Diencephalon (tissue), 1 donor: ENCODE measurements around the gene FAM187B. TPM values are rescaled to one million over a fixed set of nuclear protein-coding genes. Genes with fewer than 3 reads are reported as not detected.

Experiments used
- total RNA-seq: library from RNA; depleted of rRNA; stranded (reverse); fragments of >200 nt; gene quantifications from one replicate; pipeline ENCODE4 v1.2.3, GENCODE V29; 2014

Gene FAM187B
- total RNA-seq: not detected

GRCh38 chr19:35228177-35228930 is at the start of gene FAM187B:
FAM187B (minus strand) TSS chr19:35228739; CDS start chr19:35228680, 59 bp downstream.

GRCh38 chr19:35268536-35269437 is 40.2 kb upstream of the FAM187B start, which contains the start of gene USF2:
USF2 (plus strand) TSS chr19:35268962; CDS start chr19:35269102, 140 bp downstream.

DNA sequence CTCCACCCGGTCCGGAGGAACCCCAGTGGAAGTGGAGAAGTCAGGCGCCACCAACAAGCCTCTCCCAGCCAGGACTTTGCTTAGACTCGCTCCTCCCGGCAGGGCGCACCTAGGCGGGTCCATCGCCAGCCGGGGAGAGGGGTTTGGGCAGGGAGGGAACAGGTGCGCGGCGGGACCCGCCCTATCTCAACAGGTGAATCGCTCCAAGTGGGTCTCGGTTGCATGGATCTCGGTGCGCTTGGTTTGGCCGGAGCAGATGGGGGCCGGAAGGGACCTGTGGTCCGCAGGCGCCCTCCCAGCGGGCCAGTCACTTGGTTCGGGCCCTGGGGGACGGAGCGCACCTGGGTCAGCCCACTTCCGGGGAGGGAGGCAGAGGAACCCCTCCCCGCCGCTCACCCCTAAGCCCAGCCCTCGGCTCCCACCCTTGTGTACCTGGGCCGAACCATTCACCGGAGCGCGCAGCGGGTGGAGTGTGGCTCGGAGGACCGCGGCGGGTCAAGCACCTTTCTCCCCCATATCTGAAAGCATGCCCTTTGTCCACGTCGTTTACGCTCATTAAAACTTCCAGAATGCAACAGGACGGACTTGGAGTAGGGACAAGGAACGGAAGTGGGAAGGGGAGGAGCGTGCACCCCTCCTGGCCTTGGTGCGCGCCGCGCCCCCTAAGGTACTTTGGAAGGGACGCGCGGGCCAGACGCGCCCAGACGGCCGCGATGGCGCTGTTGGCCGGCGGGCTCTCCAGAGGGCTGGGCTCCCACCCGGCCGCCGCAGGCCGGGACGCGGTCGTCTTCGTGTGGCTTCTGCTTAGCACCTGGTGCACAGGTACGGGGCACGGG is 20.0 kb upstream of the FAM187B start, which contains the start of gene LSR:
TSS of gene LSR (plus strand) at position 693 of the 836 bp plus-strand sequence. CDS start at position 714, 21 bp downstream.

Other genes starting within 250 kb of the FAM187B start
- gene GRAMD1A, start 228.4 kb downstream of the FAM187B start, total RNA-seq: 47.1 TPM
- gene SCN1B, start 198.3 kb downstream of the FAM187B start, total RNA-seq: 3.9 TPM
- 0.23 TPM for gene HPN, start 187.0 kb downstream of the FAM187B start, total RNA-seq
- not detected for gene FXYD3, start 112.9 kb downstream of the FAM187B start, total RNA-seq
- 15.0 TPM for gene LGI4, start 93.7 kb downstream of the FAM187B start, total RNA-seq
- 3.2 TPM for gene FXYD1, start 89.9 kb downstream of the FAM187B start, total RNA-seq
- 22.1 TPM for gene FXYD7, start 85.5 kb downstream of the FAM187B start, total RNA-seq
- 0.46 TPM for gene FXYD5, start 74.0 kb downstream of the FAM187B start, total RNA-seq
- gene LSR, start 20.3 kb upstream of the FAM187B start, total RNA-seq: 2.5 TPM
- gene USF2, start 40.2 kb upstream of the FAM187B start, total RNA-seq: 44.5 TPM
- gene HAMP, start 53.8 kb upstream of the FAM187B start, total RNA-seq: not detected
- 1.2 TPM for gene MAG, start 63.4 kb upstream of the FAM187B start, total RNA-seq
- gene CD22, start 100.4 kb upstream of the FAM187B start, total RNA-seq: 0.46 TPM
- gene FFAR1, start 119.2 kb upstream of the FAM187B start, total RNA-seq: not detected
- 0.23 TPM for gene FFAR3, start 129.7 kb upstream of the FAM187B start, total RNA-seq
- not detected for gene GPR42, start 142.3 kb upstream of the FAM187B start, total RNA-seq
- gene FFAR2, start 219.5 kb upstream of the FAM187B start, total RNA-seq: 0.23 TPM